ENCODE measurements around the gene TNS3.

TNS3 gene

GRCh38 chr7:47260270-47260669, 321.6 kb downstream of the TNS3 start:
- no peak for DNase-seq
- TF ChIP-seq GATA1 (IDR thresholded peaks at IDR 0.05; ENCODE audit: low read depth, low read length): no peak
- TF ChIP-seq POLR2A (IDR thresholded peaks at IDR 0.05; ENCODE audit: low read length): no peak

- TF ChIP-seq GATA1 (IDR thresholded peaks at IDR 0.05; ENCODE audit: low read depth, low read length) (no peak), POLR2A (IDR thresholded peaks at IDR 0.05; ENCODE audit: low read length) (no peak)
- no peak for DNase-seq
Observed at GRCh38 chr7:47259682-47260081, 322.2 kb downstream of the TNS3 start.

- DNase-seq: no peak
- no peak for TF ChIP-seq POLR2A (IDR thresholded peaks at IDR 0.05; ENCODE audit: low read length)
Observed at GRCh38 chr7:47258798-47259197, 323.1 kb downstream of the TNS3 start.

- no peak for DNase-seq
- no peak for TF ChIP-seq POLR2A (IDR thresholded peaks at IDR 0.05; ENCODE audit: low read length)
- TF ChIP-seq GATA1 (IDR thresholded peaks at IDR 0.05; ENCODE audit: low read depth, low read length): no peak
Observed at GRCh38 chr7:47256016-47256415, 325.9 kb downstream of the TNS3 start.

- TF ChIP-seq GATA1 (IDR thresholded peaks at IDR 0.05; ENCODE audit: low read depth, low read length): no peak
- no peak for TF ChIP-seq POLR2A (IDR thresholded peaks at IDR 0.05; ENCODE audit: low read length)
- DNase-seq: no peak
Observed at GRCh38 chr7:47255441-47255840, 326.5 kb downstream of the TNS3 start.

GRCh38 chr7:47255007-47255406, 326.9 kb downstream of the TNS3 start:
- DNase-seq: no peak
- no peak for TF ChIP-seq POLR2A (IDR thresholded peaks at IDR 0.05; ENCODE audit: low read length)
- TF ChIP-seq GATA1 (IDR thresholded peaks at IDR 0.05; ENCODE audit: low read depth, low read length): no peak

- DNase-seq: peak; percentile 64 to 78
- TF ChIP-seq POLR2A (IDR thresholded peaks at IDR 0.05; ENCODE audit: low read length) (no peak), GATA1 (IDR thresholded peaks at IDR 0.05; ENCODE audit: low read depth, low read length) (no peak)
Observed at GRCh38 chr7:47254081-47254977, 327.6 kb downstream of the TNS3 start.

GRCh38 chr7:47253650-47254080, 328.2 kb downstream of the TNS3 start:
- DNase-seq: peak; percentile 24 to 34
- TF ChIP-seq POLR2A (IDR thresholded peaks at IDR 0.05; ENCODE audit: low read length): no peak

GRCh38 chr7:47252675-47253074, 329.2 kb downstream of the TNS3 start:
- no peak for DNase-seq
- TF ChIP-seq GATA1 (IDR thresholded peaks at IDR 0.05; ENCODE audit: low read depth, low read length): no peak
- no peak for TF ChIP-seq POLR2A (IDR thresholded peaks at IDR 0.05; ENCODE audit: low read length)

GRCh38 chr7:47249361-47249760, 332.6 kb downstream of the TNS3 start:
- TF ChIP-seq GATA1 (IDR thresholded peaks at IDR 0.05; ENCODE audit: low read depth, low read length) (no peak), POLR2A (IDR thresholded peaks at IDR 0.05; ENCODE audit: low read length) (no peak)

GRCh38 chr7:47248797-47249196, 333.1 kb downstream of the TNS3 start:
- TF ChIP-seq GATA1 (IDR thresholded peaks at IDR 0.05; ENCODE audit: low read depth, low read length) (no peak), POLR2A (IDR thresholded peaks at IDR 0.05; ENCODE audit: low read length) (no peak)

More at GRCh38 chr7:47249361-47249760, 332.6 kb downstream of the TNS3 start:
- DNase-seq: no peak

GRCh38 chr7:47247132-47247531, 334.8 kb downstream of the TNS3 start:
- TF ChIP-seq POLR2A (IDR thresholded peaks at IDR 0.05; ENCODE audit: low read length) (no peak), GATA1 (IDR thresholded peaks at IDR 0.05; ENCODE audit: low read depth, low read length) (no peak)
- no peak for DNase-seq

More at GRCh38 chr7:47248797-47249196, 333.1 kb downstream of the TNS3 start:
- DNase-seq: no peak

GRCh38 chr7:47244692-47245091, 337.2 kb downstream of the TNS3 start:
- no peak for DNase-seq
- no peak for TF ChIP-seq POLR2A (IDR thresholded peaks at IDR 0.05; ENCODE audit: low read length)
- no peak for TF ChIP-seq GATA1 (IDR thresholded peaks at IDR 0.05; ENCODE audit: low read depth, low read length)

GRCh38 chr7:47241112-47242065, 340.5 kb downstream of the TNS3 start:
- DNase-seq: no peak
- TF ChIP-seq POLR2A (IDR thresholded peaks at IDR 0.05; ENCODE audit: low read length) (no peak), GATA1 (IDR thresholded peaks at IDR 0.05; ENCODE audit: low read depth, low read length) (no peak)
